ENCODE measurements around the gene NUDT4.

NUDT4 gene

DNA sequence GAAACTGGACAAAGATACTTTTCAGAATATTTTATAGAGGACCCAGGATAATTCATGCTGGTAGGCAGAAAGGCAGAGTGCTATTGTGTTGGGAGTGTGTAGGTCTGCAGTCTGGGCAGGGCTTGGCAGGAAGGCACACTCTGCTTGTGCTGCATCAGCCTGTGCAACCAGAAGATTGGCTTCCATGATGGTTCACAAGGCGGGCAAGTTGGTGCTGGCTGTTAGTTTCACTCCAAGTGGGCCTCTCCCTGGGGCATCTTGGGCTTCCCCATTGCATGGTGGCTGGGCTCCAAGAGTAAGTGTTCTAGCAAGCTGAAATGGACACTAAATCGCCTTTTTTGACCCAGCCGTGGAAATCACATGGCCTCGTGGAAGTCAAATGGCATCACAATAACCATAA is 65.9 kb downstream of the NUDT4 start:
- no peak for DNase-seq (ENCODE audit: low read depth)
- no peak overlapping the region for H3K4me3 ChIP-seq (ENCODE audit: low read depth, low read length)
- TF ChIP-seq, protein P1, sequence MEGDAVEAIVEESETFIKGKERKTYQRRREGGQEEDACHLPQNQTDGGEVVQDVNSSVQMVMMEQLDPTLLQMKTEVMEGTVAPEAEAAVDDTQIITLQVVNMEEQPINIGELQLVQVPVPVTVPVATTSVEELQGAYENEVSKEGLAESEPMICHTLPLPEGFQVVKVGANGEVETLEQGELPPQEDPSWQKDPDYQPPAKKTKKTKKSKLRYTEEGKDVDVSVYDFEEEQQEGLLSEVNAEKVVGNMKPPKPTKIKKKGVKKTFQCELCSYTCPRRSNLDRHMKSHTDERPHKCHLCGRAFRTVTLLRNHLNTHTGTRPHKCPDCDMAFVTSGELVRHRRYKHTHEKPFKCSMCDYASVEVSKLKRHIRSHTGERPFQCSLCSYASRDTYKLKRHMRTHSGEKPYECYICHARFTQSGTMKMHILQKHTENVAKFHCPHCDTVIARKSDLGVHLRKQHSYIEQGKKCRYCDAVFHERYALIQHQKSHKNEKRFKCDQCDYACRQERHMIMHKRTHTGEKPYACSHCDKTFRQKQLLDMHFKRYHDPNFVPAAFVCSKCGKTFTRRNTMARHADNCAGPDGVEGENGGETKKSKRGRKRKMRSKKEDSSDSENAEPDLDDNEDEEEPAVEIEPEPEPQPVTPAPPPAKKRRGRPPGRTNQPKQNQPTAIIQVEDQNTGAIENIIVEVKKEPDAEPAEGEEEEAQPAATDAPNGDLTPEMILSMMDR (IDR thresholded peaks at IDR 0.05; ENCODE audit: low read depth, low read length, missing control alignments): no peak
- in situ Hi-C loops (cut with HindIII; ENCODE audit: low sequenced_read_pairs): no loop called here

DNA sequence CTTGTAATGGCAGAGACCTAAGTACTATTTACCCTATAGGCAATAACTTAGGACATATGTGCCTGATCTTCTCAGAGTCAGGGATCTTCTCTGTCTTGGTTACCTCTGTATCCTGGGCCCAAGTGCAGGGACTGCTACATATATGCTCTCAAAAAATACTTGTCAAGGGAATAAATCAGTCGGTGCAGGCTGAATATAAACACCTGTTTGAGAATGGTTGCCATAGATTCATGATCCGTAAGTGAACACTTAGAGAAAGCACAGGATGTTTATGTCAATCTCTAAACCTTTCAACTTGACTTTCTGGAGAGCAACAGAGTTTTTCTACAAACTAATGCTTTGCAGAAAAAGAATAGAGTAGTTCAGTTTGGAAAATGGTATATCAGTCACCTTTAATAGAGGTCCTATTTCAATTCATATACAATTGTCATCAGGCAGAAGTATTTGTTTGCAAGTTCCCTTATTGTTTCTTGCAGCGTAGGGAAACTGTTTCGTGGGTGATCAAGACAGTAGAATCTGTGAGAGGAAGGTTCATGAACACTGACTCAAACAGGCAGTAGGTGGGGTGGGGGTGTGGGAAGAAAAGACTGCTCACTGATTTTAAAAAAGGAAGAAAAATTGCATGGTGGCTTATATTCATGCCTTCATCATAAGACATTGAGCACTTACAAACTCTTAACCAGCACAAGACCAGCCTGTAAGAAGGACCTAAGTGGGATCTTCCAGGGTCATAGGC is 70.0 kb downstream of the NUDT4 start:
- no peak overlapping the region for H3K4me3 ChIP-seq (ENCODE audit: low read depth, low read length)
- TF ChIP-seq, protein P1 (IDR thresholded peaks at IDR 0.05; ENCODE audit: low read depth, low read length, missing control alignments): no peak
- DNase-seq (ENCODE audit: low read depth): no peak
- in situ Hi-C loops (cut with HindIII; ENCODE audit: low sequenced_read_pairs): no loop called here

DNA sequence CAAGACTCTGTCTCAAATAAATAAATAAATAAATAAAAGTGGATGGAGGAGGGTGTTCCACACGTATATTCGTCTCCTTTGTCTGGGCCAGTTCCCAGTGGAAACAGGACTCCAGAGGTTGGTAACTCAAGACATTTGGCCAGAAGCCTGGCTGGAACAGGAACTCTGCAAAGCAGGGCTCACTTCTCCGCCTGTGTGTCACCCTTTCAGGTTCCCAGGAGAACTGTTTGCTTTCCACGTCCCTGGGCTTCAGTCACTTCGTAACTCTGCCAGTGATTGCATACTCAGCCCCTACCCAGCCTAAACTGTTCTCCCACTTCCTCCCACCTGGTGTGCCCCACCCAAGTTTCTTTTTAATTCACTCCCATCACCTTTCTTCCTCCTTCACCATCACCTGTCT is 71.1 kb downstream of the NUDT4 start:
- in situ Hi-C loops (cut with HindIII; ENCODE audit: low sequenced_read_pairs): no loop called here
- no peak for DNase-seq (ENCODE audit: low read depth)
- TF ChIP-seq, protein P1 (IDR thresholded peaks at IDR 0.05; ENCODE audit: low read depth, low read length, missing control alignments): no peak
- no peak overlapping the region for H3K4me3 ChIP-seq (ENCODE audit: low read depth, low read length)

DNA sequence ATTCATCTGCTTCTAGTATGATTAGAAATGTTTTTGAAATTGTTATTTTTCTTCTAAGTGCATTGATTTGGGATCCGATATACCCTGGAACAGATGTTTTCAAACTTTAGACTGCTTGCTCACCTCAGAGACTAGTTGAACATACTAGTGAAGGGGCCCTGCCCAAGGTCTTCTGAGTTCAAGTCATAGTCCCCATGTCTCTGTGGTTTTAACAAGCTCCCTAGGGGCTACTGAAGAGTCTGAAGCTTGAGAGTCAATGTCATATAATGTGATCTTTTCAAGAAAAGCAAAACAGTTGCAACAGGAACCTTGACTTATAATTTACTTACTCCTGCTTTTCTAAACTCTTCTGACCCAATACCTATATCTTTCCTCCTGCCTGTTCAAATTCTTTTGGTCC is 71.6 kb downstream of the NUDT4 start:
- in situ Hi-C loops (cut with HindIII; ENCODE audit: low sequenced_read_pairs): no loop called here
- H3K4me3 ChIP-seq (ENCODE audit: low read depth, low read length): no peak overlapping the region
- TF ChIP-seq, protein P1 (IDR thresholded peaks at IDR 0.05; ENCODE audit: low read depth, low read length, missing control alignments): no peak
- DNase-seq (ENCODE audit: low read depth): no peak

DNA sequence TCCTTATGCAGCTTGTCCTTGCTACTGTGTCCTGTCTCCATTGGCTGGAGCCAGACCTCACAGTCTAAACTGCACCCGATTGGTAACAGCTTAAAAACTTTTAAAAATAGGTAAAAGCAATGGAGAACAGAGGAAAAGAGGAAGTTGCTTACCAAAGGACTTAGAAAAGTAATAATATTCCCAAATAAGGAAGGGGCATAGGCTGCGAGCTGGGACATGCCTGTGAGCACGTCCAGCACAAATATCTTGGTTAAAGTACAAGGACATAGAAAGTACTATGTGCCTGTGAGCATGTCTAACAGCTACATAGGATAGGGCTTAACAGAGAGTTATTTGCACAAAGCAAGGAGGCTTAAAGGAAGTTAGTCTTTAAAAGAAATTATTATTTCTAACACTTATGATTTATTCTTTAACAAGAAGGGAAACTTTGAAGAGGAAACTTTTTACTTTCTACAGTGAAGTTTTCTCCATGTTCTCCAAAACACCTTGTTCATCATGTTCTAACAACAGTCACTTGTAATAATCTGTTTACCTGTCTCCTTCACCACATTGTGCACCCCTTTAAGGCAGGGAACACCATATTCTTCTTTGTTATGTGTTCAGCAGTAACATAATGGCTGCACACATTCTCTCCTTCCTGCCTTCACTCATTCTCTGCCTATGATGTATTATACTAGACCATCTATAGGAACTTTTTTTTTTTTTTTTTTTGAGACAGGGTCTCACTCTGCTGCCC is 73.9 kb downstream of the NUDT4 start:
- no peak overlapping the region for H3K4me3 ChIP-seq (ENCODE audit: low read depth, low read length)
- DNase-seq (ENCODE audit: low read depth): no peak
- in situ Hi-C loops (cut with HindIII; ENCODE audit: low sequenced_read_pairs): no loop called here
- TF ChIP-seq, protein P1 (IDR thresholded peaks at IDR 0.05; ENCODE audit: low read depth, low read length, missing control alignments): no peak

DNA sequence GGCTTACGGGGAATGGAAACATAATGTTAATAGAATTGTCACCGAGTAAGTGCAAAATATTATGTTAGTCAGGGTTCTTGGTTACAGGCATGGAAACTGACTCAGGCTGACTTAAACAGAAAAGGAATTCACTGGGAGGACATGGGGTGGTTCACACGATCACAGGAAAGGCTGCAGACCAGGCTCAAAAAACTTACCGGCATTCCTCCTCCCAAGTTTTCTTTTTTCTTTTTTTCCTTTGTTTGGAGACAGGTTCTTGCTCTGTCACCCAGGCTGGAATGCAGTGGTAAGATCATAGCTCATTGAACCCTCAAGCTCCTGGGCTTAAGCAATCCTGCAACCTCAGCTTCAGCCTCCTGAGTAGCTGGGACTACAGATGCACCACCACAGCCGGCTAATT is 75.9 kb downstream of the NUDT4 start:
- no peak for DNase-seq (ENCODE audit: low read depth)
- H3K4me3 ChIP-seq (ENCODE audit: low read depth, low read length): no peak overlapping the region
- TF ChIP-seq, protein P1 (IDR thresholded peaks at IDR 0.05; ENCODE audit: low read depth, low read length, missing control alignments): no peak
- in situ Hi-C loops (cut with HindIII; ENCODE audit: low sequenced_read_pairs): no loop called here
